Activated CD8-positive, alpha-beta T cell treated with anti-CD3 and anti-CD28 coated beads for 36 hours (primary cell): ENCODE results near the gene CYP51A1. TPM values are rescaled to one million over a fixed set of nuclear protein-coding genes. Genes with fewer than 3 reads are reported as not detected.
A peak's percentile ranks its signal among the peaks of the same experiment; 100 is the strongest.
"Not testable (repeated sequence)": the region's sequence is repeated elsewhere in the genome, so short reads cannot be mapped to it uniquely, and the experiment has no call there.

Experiments used
- ATAC-seq: fragments of 200-7000 bp; cut with Tn5 transposase; one replicate; pipeline ENCODE4 v1.10.0; 2021; ENCODE audit warnings: mild to moderate bottlenecking, moderate library complexity
- CTCF ChIA-PET: fragments of 350-600 bp; sonication (Branson Sonifier 250); formaldehyde crosslinking; loops from one replicate; lab custom pipeline; 2021; ENCODE audit warnings: antibody characterized with exemption; lab: Charles Lee
- POLR2A ChIA-PET: fragments of 350-600 bp; sonication (Branson Sonifier 250); formaldehyde crosslinking; loops from one replicate; lab custom pipeline; 2021; ENCODE audit warnings: antibody characterized with exemption; lab: Charles Lee
- DNase-seq: peaks from one replicate; pipeline ENCODE4 v3.0.0-alpha.2; 2020
- H3K27ac Mint-ChIP-seq: one replicate; pipeline ENCODE4 v1.8.0; 2021; ENCODE audit warnings: mild to moderate bottlenecking, mixed read lengths
- H3K27me3 Mint-ChIP-seq: one replicate; pipeline ENCODE4 v1.8.0; 2021; ENCODE audit warnings: mixed read lengths
- H3K36me3 Mint-ChIP-seq: one replicate; pipeline ENCODE4 v1.8.0; 2021; ENCODE audit warnings: low read depth, mixed read lengths
- H3K4me1 Mint-ChIP-seq: one replicate; pipeline ENCODE4 v1.8.0; 2021; ENCODE audit warnings: low read depth, mixed read lengths
- H3K4me3 Mint-ChIP-seq: one replicate; pipeline ENCODE4 v1.8.0; 2021; ENCODE audit warnings: mild to moderate bottlenecking, moderate library complexity, mixed read lengths
- H3K9me3 Mint-ChIP-seq: one replicate; pipeline ENCODE4 v1.8.0; 2021; ENCODE audit warnings: mixed read lengths
- CTCF ChIP-seq: fragments of 200-600 bp; IDR thresholded peaks from one replicate; pipeline ENCODE4 v1.8.0; 2022; ENCODE audit warnings: antibody characterized with exemption, mild to moderate bottlenecking
- intact Hi-C: fragments of 100-400 bp; cut with micrococcal nuclease; formaldehyde crosslinking; loops from one replicate; pipeline ENCODE4 v1.10.0; 2022
- total RNA-seq, 2 experiments: library from RNA; stranded (reverse); gene quantifications; one replicate each; pipeline ENCODE4 v1.2.3, GENCODE V29; 2021

Gene CYP51A1
- total RNA-seq: 10 to 100 TPM; 54.8 to 57.2 TPM

- Mint-ChIP-seq H3K9me3 (no peaks in the 10 kb centered on the region), H3K27ac (peak within 1 kb of the TSS; percentile 100), H3K4me3 (peak within 1 kb of the TSS; percentile 99), H3K4me1 (peaks cover 32% of the 10 kb centered on the region), H3K27me3 (no peaks in the 10 kb centered on the region), H3K36me3 (peaks cover 27% of the 10 kb centered on the region)
- no peak for TF ChIP-seq CTCF
- CTCF ChIA-PET: interaction anchor here (0.7 to 1.4 kb wide), 5 partner anchors 9 to 330 kb away, joined by 3 to 4 read pairs (median 3); partner anchors contain the start of genes GATAD1 and MTERF1
- POLR2A ChIA-PET: interaction anchor here (0.6 to 1.6 kb wide), 10 partner anchors 9 to 393 kb away, joined by 3 to 6 read pairs (median 4); partner anchors contain the start of genes AKAP9 and GATAD1
- DNase-seq (peak; percentile 95), ATAC-seq (peak; percentile 92)
- intact Hi-C loops: no loop called here
Observed at GRCh38 chr7:92134271-92135051, at the start of gene CYP51A1. Gene CYP51A1, minus strand, starts transcription at chr7:92134477. Its CDS starts 113 bp downstream, at chr7:92134364.

GRCh38 chr7:92178928-92179924, 44.9 kb upstream of the CYP51A1 start, which contains the start of gene LRRD1:
Gene LRRD1, minus strand, starts transcription at chr7:92179142. Its CDS starts 13,940 bp downstream, at chr7:92165202.
- Mint-ChIP-seq H3K4me1 (peaks cover 5% of the 10 kb centered on the region), H3K9me3 (no peaks in the 10 kb centered on the region), H3K27me3 (peaks cover 6% of the 10 kb centered on the region), H3K36me3 (no peaks in the 10 kb centered on the region), H3K4me3 (peak within 1 kb of the TSS; percentile 71), H3K27ac (no peak within 1 kb of the TSS)
- ChIA-PET CTCF (interaction anchor here (0.6 to 1.5 kb wide), 24 partner anchors 9 to 1648 kb away, joined by 3 to 8 read pairs (median 3); partner anchors contain the start of gene GATAD1), POLR2A (interaction anchor here (0.7 to 1.3 kb wide), 5 partner anchors 16 to 268 kb away, joined by 3 read pairs; partner anchors contain the start of gene GATAD1)
- DNase-seq (peak; percentile 94), ATAC-seq (peak; percentile 100)
- intact Hi-C loops: no loop called here
- TF ChIP-seq CTCF: peak; percentile 95

GRCh38 chr7:92177362-92177761, 43.1 kb upstream of the CYP51A1 start:
- ATAC-seq (no peak), DNase-seq (no peak)
- Mint-ChIP-seq H3K4me3 (no peak overlapping the region), H3K27me3 (peaks cover 14% of the 10 kb centered on the region), H3K36me3 (no peaks in the 10 kb centered on the region), H3K27ac (no peak overlapping the region), H3K4me1 (peaks cover 5% of the 10 kb centered on the region), H3K9me3 (no peaks in the 10 kb centered on the region)
- no peak for TF ChIP-seq CTCF
- ChIA-PET CTCF (interaction anchor here (0.8 to 1.4 kb wide), 2 partner anchors 15 to 270 kb away, joined by 3 to 11 read pairs; partner anchors contain the start of gene GATAD1), POLR2A (interaction anchor here (0.9 to 1.2 kb wide), 2 partner anchors 15 to 42 kb away, joined by 3 read pairs; no protein-coding TSS in a partner anchor)
- intact Hi-C loops: no loop called here

- H3K36me3 Mint-ChIP-seq, DNase-seq, H3K27me3 Mint-ChIP-seq, POLR2A ChIA-PET, H3K4me3 Mint-ChIP-seq, H3K27ac Mint-ChIP-seq, H3K4me1 Mint-ChIP-seq, intact Hi-C loops, H3K9me3 Mint-ChIP-seq, ATAC-seq: not testable (repeated sequence)
- CTCF ChIA-PET: interaction anchor here (1.1 kb wide), 1 partner anchor 10 kb away, joined by 4 read pairs; no protein-coding TSS in a partner anchor
Observed at GRCh38 chr7:92169529-92169928, 35.3 kb upstream of the CYP51A1 start.

GRCh38 chr7:92161271-92161670, 27.0 kb upstream of the CYP51A1 start:
- no peaks in the 10 kb centered on the region for H3K36me3 Mint-ChIP-seq
- no peak overlapping the region for H3K27ac Mint-ChIP-seq
- intact Hi-C loops: no loop called here
- peaks cover 10% of the 10 kb centered on the region for H3K27me3 Mint-ChIP-seq
- DNase-seq (no peak), ATAC-seq (no peak)
- H3K4me1 Mint-ChIP-seq: no peaks in the 10 kb centered on the region
- TF ChIP-seq CTCF: no peak
- ChIA-PET POLR2A (no interaction called here), CTCF (interaction anchor here (0.9 to 1.2 kb wide), 2 partner anchors 11 to 18 kb away, joined by 3 to 5 read pairs; partner anchors contain the start of gene LRRD1)
- no peaks in the 10 kb centered on the region for H3K9me3 Mint-ChIP-seq
- no peak overlapping the region for H3K4me3 Mint-ChIP-seq
